ENCODE results near the gene TMEM132A.

DNA sequence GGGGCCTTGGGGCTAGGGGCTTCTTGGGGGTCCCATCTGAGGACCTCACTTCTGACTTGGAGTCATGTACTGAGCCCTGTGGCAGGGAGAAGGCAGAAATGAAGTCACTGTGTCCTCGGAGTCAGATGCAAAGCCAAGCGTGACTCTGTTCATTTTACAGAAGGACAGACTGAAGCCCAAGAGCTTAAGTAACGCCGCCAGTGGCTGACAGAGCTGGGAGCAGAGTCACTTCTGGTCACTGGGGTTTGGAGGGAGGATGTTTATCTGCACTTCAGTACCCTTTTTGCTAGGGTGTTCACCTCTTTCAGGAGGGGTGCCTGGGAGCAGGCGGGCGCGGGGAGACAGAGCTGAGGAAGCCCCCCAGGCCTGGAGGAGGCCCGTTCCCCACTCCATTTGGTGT is 57.9 kb downstream of the TMEM132A start:
- TF ChIP-seq, protein P1, sequence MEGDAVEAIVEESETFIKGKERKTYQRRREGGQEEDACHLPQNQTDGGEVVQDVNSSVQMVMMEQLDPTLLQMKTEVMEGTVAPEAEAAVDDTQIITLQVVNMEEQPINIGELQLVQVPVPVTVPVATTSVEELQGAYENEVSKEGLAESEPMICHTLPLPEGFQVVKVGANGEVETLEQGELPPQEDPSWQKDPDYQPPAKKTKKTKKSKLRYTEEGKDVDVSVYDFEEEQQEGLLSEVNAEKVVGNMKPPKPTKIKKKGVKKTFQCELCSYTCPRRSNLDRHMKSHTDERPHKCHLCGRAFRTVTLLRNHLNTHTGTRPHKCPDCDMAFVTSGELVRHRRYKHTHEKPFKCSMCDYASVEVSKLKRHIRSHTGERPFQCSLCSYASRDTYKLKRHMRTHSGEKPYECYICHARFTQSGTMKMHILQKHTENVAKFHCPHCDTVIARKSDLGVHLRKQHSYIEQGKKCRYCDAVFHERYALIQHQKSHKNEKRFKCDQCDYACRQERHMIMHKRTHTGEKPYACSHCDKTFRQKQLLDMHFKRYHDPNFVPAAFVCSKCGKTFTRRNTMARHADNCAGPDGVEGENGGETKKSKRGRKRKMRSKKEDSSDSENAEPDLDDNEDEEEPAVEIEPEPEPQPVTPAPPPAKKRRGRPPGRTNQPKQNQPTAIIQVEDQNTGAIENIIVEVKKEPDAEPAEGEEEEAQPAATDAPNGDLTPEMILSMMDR (IDR thresholded peaks at IDR 0.05): no peak
- TF ChIP-seq, protein P2, sequence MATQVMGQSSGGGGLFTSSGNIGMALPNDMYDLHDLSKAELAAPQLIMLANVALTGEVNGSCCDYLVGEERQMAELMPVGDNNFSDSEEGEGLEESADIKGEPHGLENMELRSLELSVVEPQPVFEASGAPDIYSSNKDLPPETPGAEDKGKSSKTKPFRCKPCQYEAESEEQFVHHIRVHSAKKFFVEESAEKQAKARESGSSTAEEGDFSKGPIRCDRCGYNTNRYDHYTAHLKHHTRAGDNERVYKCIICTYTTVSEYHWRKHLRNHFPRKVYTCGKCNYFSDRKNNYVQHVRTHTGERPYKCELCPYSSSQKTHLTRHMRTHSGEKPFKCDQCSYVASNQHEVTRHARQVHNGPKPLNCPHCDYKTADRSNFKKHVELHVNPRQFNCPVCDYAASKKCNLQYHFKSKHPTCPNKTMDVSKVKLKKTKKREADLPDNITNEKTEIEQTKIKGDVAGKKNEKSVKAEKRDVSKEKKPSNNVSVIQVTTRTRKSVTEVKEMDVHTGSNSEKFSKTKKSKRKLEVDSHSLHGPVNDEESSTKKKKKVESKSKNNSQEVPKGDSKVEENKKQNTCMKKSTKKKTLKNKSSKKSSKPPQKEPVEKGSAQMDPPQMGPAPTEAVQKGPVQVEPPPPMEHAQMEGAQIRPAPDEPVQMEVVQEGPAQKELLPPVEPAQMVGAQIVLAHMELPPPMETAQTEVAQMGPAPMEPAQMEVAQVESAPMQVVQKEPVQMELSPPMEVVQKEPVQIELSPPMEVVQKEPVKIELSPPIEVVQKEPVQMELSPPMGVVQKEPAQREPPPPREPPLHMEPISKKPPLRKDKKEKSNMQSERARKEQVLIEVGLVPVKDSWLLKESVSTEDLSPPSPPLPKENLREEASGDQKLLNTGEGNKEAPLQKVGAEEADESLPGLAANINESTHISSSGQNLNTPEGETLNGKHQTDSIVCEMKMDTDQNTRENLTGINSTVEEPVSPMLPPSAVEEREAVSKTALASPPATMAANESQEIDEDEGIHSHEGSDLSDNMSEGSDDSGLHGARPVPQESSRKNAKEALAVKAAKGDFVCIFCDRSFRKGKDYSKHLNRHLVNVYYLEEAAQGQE (IDR thresholded peaks at IDR 0.05; ENCODE audit: insufficient read depth in 1 of 2, low read depth in 2 of 2, low read length in 1 of 2): no peak
- TF ChIP-seq POLR2AphosphoS5 (IDR thresholded peaks at IDR 0.05; ENCODE audit: low read depth, low read length): no peak
- no peak for TF ChIP-seq SIN3A (IDR thresholded peaks at IDR 0.05; ENCODE audit: borderline replicate concordance, insufficient read depth, low read depth, low read length)

Measured in Panc1 (cell line).